ENCODE measurements around the gene SGCD. TPM values are rescaled to one million over a fixed set of nuclear protein-coding genes. Genes with fewer than 3 reads are reported as not detected.
"Not testable (repeated sequence)": the region's sequence is repeated elsewhere in the genome, so short reads cannot be mapped to it uniquely, and the experiment has no call there.

Gene SGCD
- total and polyA plus RNA-seq, 3 donors from 2014 or later = 2.8 to 6.1 (median 5.0) TPM

GRCh38 chr5:156641686-156642085 is 314.7 kb downstream of the SGCD start:
- no peaks in the 10 kb centered on the region for H3K4me1 ChIP-seq
- intact Hi-C loops (cut with DNase I; ENCODE audit: low total_unique reads) = no loop called here
- TF ChIP-seq CTCF (IDR thresholded peaks at IDR 0.05) (no peak), POLR2A (IDR thresholded peaks at IDR 0.05) (no peak)
- H3K4me3 ChIP-seq = no peak overlapping the region
- 80 to 84% methylated on average over 1 of the region's 1 CpG for WGBS, 2 donors
- no peak overlapping the region for H3K27ac ChIP-seq
- H3K27me3 ChIP-seq = no peaks in the 10 kb centered on the region
- no peaks in the 10 kb centered on the region for H3K9me3 ChIP-seq
- DNase-seq = no peak
- H3K36me3 ChIP-seq (ENCODE audit: low read depth, missing control alignments) = no peaks in the 10 kb centered on the region

DNA sequence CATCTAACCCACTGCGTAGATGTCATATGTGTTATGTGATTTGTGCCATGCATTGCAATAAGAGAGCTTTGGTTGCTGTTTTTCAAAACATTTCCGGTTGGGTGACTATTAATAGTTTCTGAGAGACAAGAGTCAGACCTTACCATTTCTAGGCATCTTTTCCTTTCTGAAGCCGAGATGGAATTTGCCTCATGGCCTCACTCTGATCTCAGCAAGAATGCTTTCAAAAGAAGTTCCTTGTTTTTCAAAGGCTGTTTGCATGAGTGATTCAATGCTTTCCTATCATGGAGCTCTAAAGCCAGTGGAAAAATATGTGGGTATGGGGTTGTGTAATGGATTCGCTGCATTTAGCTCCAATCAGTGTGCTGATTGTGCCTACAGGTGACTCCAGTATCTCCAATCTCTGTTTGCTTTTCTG is 320.1 kb downstream of the SGCD start:
- H3K9me3 ChIP-seq = no peaks in the 10 kb centered on the region
- DNase-seq = no peak
- no peaks in the 10 kb centered on the region for H3K36me3 ChIP-seq (ENCODE audit: low read depth, missing control alignments)
- no peaks in the 10 kb centered on the region for H3K4me1 ChIP-seq
- no peak overlapping the region for H3K27ac ChIP-seq
- TF ChIP-seq POLR2A (IDR thresholded peaks at IDR 0.05) (no peak), CTCF (IDR thresholded peaks at IDR 0.05) (no peak)
- 62 to 68% methylated on average over 4 of the region's 4 CpGs for WGBS, 2 donors
- intact Hi-C loops (cut with DNase I; ENCODE audit: low total_unique reads) = no loop called here
- no peak overlapping the region for H3K4me3 ChIP-seq
- no peaks in the 10 kb centered on the region for H3K27me3 ChIP-seq

DNA sequence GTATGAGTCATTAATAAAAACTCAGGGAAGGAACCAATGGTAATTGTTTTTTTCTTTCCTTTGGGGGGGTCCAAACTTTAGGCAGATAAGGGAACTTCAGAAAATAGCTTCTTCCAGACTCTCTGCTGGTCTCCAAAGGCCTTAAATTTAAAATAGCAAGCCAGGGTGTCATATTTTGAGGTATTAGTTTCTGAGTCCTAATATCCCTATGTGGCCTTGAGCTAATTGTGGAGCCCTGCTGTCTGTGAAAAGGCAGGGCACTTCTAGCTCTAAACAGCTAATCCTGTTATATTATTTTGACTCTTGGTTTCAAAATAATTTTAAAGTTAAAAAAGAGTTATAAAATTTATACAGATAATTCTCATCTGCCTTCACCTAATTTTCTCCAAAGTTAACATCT is 327.5 kb downstream of the SGCD start:
- H3K36me3 ChIP-seq (ENCODE audit: low read depth, missing control alignments) = no peaks in the 10 kb centered on the region
- H3K27me3 ChIP-seq = no peaks in the 10 kb centered on the region
- H3K4me3 ChIP-seq = no peak overlapping the region
- intact Hi-C loops (cut with DNase I; ENCODE audit: low total_unique reads) = no loop called here
- no peaks in the 10 kb centered on the region for H3K4me1 ChIP-seq
- no peak overlapping the region for H3K27ac ChIP-seq
- TF ChIP-seq CTCF (IDR thresholded peaks at IDR 0.05) (no peak), POLR2A (IDR thresholded peaks at IDR 0.05) (no peak)
- no peaks in the 10 kb centered on the region for H3K9me3 ChIP-seq
- DNase-seq = no peak

- no peak for DNase-seq
- H3K4me1 ChIP-seq = no peaks in the 10 kb centered on the region
- no peak for TF ChIP-seq CTCF (IDR thresholded peaks at IDR 0.05)
- TF ChIP-seq POLR2A (IDR thresholded peaks at IDR 0.05) = no peak
- 88 to 92% methylated on average over 4 of the region's 4 CpGs for WGBS, 2 donors
- no peaks in the 10 kb centered on the region for H3K27me3 ChIP-seq
- H3K9me3 ChIP-seq = no peaks in the 10 kb centered on the region
- H3K27ac ChIP-seq = no peak overlapping the region
- no peak overlapping the region for H3K4me3 ChIP-seq
- no peaks in the 10 kb centered on the region for H3K36me3 ChIP-seq (ENCODE audit: low read depth, missing control alignments)
- intact Hi-C loops (cut with DNase I; ENCODE audit: low total_unique reads) = no loop called here
Measured at GRCh38 chr5:156655732-156656131, 328.8 kb downstream of the SGCD start.

- DNase-seq; H3K36me3 ChIP-seq (ENCODE audit: low read depth, missing control alignments); H3K27me3 ChIP-seq; H3K4me1 ChIP-seq; H3K4me3 ChIP-seq; H3K27ac ChIP-seq; intact Hi-C loops (cut with DNase I; ENCODE audit: low total_unique reads); H3K9me3 ChIP-seq: not testable (repeated sequence)
- WGBS, 2 donors = 74 to 83% methylated on average over 5 to 7 of the region's 10 CpGs
Measured at GRCh38 chr5:156664832-156665231, 337.9 kb downstream of the SGCD start.

DNA sequence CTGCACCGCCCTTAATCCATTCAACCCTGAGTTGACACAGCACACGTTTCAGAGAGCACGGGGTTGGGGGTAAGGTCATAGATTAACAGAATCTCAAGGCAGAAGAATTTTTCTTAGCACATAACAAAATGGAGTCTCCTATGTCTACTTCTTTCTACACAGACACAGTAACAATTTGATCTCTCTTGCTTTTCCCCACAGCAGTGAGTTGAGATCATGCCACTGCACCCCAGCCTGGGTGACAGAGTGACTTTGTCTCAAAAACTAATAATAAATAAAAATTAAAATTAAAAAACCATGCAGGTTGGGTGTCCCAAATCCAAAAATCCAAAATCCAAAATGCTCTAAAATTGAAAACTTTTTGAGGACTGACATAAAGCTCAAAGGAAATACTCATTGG is 339.7 kb downstream of the SGCD start:
- intact Hi-C loops (cut with DNase I; ENCODE audit: low total_unique reads); DNase-seq; H3K27ac ChIP-seq; H3K4me3 ChIP-seq; H3K4me1 ChIP-seq; H3K27me3 ChIP-seq; H3K9me3 ChIP-seq; H3K36me3 ChIP-seq (ENCODE audit: low read depth, missing control alignments): not testable (repeated sequence)
- WGBS, 2 donors = no CpG with 5 or more reads among the region's 3 CpGs
